Measurements from ENCODE around the gene NOMO2. TPM values are rescaled to one million over a fixed set of nuclear protein-coding genes. Genes with fewer than 3 reads are reported as not detected.
"Not testable (repeated sequence)": the region's sequence is repeated elsewhere in the genome, so short reads cannot be mapped to it uniquely, and the experiment has no call there.

The NOMO2 gene
- total RNA-seq = 10 to 100 TPM; 49.1 to 80.9 (median 61.2) TPM

DNA sequence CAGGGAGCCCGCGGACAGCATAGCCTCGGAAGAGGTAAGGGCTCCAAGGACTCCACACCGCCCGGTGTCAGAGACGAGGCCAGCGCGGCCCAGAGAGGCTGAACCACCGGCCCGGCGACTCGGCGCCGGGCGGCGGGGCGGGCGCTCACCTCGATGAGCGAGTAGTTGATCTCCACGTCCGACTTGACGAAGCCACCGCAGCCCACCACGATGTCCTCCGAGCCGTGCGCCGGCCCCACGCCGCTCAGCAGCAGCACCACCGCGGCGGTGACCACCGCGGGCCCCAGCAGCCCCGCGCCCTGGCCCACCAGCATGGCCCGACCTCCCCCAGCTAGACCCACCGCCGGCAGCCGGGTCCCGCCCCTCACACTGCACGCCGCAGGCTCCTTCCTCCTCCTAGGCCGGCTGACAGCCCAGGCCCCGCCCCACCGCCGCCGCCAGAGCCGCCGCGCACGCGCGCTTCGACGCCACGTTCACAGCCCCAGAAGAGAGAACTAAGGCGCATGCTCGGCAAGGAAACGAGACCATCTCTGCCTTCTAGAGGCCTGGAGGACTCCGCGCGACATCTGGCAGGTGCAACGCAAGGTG is at the start of gene NOMO2:
NOMO2 (minus strand) TSS at position 371 of the 588 bp plus-strand sequence; CDS start at position 314, 57 bp downstream.
- ATAC-seq (ENCODE audit: low FRiP score) (peak; percentile 98), DNase-seq (ENCODE audit: low spot score) (peak; percentile 56)

DNA sequence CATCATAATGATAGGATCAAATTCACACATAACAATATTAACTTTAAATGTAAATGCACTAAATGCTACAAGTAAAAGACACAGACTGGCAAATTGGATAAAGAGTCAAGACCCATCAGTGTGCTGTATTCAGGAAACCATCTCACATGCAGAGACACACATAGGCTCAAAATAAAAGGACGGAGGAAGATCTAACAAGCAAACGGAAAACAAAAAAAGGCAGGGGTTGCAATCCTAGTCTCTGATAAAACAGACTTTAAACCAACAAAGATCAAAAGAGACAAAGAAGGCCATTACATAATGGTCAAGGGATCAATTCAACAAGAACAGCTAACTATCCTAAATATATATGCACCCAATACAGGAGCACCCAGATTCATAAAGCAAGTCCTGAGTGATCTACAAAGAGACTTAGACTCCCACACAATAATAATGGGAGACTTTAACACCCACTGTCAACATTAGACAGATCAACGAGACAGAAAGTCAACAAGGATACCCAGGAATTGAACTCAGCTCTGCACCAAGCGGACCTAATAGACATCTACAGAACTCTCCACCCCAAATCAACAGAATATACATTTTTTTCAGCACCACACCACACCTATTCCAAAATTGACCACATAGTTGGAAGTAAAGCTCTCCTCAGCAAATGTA is 48.4 kb upstream of the NOMO2 start:
- DNase-seq (ENCODE audit: low spot score); ATAC-seq (ENCODE audit: low FRiP score): not testable (repeated sequence)

GRCh38 chr16:18608271-18608670 is 46.4 kb upstream of the NOMO2 start:
- ATAC-seq (ENCODE audit: low FRiP score) = not testable (repeated sequence)

DNA sequence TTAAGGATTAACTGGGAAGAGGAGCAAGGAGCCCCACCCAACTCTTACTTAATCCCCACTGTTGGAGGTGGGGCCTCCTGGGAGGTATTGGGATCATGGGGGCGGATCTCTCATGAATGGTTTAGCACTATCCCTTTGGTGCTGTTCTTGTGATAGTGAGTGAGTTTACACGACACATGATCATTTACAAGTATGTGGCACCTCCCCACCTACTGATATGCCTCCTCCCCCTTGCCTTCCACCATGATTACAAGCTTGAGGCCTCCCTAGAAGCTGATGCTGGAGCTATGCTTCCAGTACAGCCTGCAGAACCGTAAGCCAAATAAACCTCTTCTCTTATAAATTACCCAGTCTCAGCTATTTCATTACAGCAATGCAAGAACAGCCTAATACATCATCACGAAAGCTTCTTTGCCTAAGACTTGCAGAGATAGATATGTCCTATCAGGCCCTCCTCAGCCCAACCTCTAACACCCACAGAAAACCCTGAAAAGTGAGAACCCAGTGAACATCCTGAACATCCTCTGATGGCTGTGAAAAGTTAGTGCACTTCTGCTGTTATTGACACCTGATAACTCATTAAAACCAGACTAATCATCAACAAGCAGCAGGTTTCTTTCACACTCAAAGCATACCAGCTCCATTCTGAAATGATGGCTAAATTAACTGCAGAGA is 41.8 kb upstream of the NOMO2 start:
- not testable (repeated sequence) for ATAC-seq (ENCODE audit: low FRiP score); DNase-seq (ENCODE audit: low spot score)

More at GRCh38 chr16:18608271-18608670, 46.4 kb upstream of the NOMO2 start:
- DNase-seq (ENCODE audit: low spot score) = not testable (repeated sequence)

DNA sequence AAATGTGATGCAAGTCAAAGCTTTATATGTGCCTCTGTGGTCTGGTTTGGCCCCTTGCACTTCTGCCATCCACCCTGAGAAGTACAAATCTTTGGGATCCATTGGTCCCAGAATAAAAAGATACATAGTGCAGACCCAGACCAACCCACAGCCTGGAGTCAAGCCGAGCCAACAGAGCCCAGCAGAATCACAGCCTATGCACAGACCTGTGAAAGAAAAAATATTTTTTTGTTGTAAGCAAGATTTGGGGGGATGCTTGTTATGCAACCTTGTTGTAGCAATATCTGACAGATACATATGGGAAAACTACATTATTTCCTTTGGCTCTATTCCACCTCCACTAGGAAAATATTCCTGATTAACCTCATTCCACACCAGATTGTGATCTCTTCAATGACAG is 36.7 kb upstream of the NOMO2 start:
- ATAC-seq (ENCODE audit: low FRiP score); DNase-seq (ENCODE audit: low spot score): not testable (repeated sequence)

- not testable (repeated sequence) for ATAC-seq (ENCODE audit: low FRiP score); DNase-seq (ENCODE audit: low spot score)
Observed at GRCh38 chr16:18597734-18598133, 35.8 kb upstream of the NOMO2 start.

DNA sequence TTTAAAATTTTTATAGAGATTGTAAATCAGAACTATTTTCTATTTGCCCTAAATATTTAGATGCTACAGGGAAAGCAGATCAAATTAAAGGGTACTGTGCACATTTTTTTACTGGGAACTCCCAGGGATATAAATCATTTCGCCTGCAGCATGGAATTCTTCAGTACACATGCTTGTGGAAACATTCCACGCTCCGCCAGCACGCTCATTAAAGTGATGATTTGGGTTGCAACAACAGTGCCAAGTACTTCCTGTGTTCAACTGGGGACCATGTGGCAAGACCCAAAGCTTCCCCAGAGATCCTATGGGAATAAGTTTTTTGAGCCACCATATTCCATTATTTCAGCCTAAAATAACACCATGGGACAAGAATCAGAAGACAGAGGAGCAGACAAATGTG is 35.4 kb upstream of the NOMO2 start:
- not testable (repeated sequence) for DNase-seq (ENCODE audit: low spot score); ATAC-seq (ENCODE audit: low FRiP score)

DNA sequence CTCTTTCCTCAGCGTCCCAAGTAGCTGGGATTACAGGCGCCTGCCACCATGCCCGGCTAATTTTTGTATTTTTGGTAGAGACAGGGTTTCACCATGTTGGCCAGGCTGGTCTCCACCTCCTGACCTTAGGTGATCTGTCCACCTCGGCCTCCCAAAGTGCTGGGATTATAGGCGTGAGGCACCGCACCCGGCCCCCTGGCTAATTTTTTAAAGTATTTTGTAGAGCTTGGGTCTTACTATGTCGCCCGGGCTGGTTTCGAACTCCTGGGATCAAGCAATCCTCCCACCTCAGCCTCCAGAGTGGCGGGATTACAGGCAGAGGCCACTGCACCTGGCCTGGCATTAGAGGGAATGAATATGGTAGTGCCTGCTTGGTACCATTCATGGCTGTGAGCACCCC is 33.9 kb upstream of the NOMO2 start:
- ATAC-seq (ENCODE audit: low FRiP score); DNase-seq (ENCODE audit: low spot score): not testable (repeated sequence)

- not testable (repeated sequence) for ATAC-seq (ENCODE audit: low FRiP score); DNase-seq (ENCODE audit: low spot score)
Observed at GRCh38 chr16:18594880-18595279, 33.0 kb upstream of the NOMO2 start.

- DNase-seq (ENCODE audit: low spot score); ATAC-seq (ENCODE audit: low FRiP score): not testable (repeated sequence)
Observed at GRCh38 chr16:18593904-18594303, 32.0 kb upstream of the NOMO2 start.

- not testable (repeated sequence) for ATAC-seq (ENCODE audit: low FRiP score); DNase-seq (ENCODE audit: low spot score)
Observed at GRCh38 chr16:18592982-18593381, 31.1 kb upstream of the NOMO2 start.

DNA sequence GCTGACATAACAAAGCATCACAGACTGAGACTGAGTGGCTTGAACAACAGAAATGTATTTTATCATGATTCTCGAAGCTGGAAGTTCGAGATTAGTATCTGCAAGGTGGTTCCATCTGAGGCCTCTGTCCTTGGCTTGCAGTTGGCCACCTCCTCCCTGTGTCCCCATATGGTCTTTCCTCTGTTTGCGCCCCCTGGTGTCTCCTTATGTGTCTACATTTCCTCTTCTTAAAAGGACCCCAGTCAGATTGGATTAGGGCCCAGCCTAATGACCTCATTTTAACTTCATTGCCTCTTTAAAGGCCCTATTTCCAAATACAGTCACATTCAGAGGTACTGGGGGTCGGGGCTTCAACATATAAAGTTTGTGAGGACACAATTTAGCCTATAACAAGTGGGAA is 30.0 kb upstream of the NOMO2 start:
- not testable (repeated sequence) for DNase-seq (ENCODE audit: low spot score); ATAC-seq (ENCODE audit: low FRiP score)

GRCh38 chr16:18591441-18591840 is 29.5 kb upstream of the NOMO2 start:
- DNase-seq (ENCODE audit: low spot score); ATAC-seq (ENCODE audit: low FRiP score): not testable (repeated sequence)

DNA sequence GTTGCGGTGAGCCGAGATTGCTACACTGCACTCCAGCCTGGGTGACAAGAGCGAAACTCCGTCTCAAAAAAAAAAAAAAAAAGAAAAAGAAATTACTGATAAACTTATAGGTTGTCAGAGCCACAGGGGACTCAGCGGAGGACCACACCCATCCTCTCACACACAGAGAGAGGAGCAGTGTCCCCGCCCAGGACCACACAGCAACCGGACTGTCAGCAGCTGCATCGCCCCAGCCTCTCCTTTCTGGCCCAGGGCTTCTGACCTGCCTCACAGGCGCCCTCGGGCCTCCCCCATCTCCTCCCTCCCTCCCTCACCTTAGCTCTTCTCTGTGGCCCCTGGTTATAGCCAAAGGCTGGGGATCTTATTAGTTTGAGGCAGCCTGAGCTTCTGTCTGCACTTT is 27.9 kb upstream of the NOMO2 start:
- not testable (repeated sequence) for ATAC-seq (ENCODE audit: low FRiP score); DNase-seq (ENCODE audit: low spot score)

DNA sequence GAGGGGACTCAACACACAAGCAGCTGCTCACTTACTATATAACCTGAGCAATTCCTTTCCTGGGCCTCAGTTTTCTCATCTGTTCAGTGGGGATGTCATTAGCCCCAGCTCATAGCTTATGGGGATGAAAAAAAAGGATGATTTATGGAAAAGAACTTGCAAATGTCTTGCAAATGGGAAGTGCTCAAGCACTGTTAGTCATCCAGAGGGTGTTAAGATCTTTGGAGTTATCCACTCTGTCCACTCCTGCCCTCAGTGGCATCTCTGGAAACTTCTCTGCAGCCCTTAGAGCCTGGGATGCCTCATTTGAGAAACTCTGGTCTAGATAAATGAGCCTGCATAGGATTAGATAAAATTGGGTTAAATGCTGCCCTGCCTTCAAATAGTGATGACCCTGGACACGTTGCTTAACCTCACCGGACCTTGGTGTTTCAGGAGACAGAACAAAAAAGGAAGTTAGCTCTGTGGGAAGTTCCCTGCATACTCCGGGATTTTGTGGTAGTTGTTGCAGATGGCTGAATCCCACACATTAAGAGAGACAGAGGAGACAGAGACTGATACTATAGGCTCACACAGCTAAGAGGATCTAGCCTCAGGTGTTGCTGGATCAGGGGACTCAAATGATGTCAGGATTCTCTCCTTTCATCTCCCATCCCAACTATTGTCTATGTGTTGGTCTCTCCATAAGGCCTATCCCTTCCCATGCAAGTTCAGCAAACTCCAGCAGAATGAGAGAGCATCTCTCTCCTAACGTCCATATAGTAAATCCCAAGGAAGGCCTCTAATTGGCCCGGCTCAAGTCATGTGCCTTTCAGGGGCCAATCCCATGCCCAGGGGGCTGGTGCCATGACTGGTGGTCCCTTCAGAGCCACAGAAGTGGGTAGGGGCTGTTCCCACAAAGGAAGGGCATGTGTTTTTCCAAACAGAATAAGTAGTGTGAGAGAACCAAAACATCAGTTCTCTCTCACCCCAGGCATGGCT is 25.0 kb upstream of the NOMO2 start:
- not testable (repeated sequence) for DNase-seq (ENCODE audit: low spot score); ATAC-seq (ENCODE audit: low FRiP score)

GRCh38 chr16:18585789-18586188 is 23.9 kb upstream of the NOMO2 start:
- DNase-seq (ENCODE audit: low spot score); ATAC-seq (ENCODE audit: low FRiP score): not testable (repeated sequence)
